ENCODE measurements around the gene MIF.
"Not testable (repeated sequence)": the region's sequence is repeated elsewhere in the genome, so short reads cannot be mapped to it uniquely, and the experiment has no call there.

The MIF gene

GRCh38 chr22:23904573-23905254 is 10.5 kb downstream of the MIF start:
- no peak for DNase-seq

DNA sequence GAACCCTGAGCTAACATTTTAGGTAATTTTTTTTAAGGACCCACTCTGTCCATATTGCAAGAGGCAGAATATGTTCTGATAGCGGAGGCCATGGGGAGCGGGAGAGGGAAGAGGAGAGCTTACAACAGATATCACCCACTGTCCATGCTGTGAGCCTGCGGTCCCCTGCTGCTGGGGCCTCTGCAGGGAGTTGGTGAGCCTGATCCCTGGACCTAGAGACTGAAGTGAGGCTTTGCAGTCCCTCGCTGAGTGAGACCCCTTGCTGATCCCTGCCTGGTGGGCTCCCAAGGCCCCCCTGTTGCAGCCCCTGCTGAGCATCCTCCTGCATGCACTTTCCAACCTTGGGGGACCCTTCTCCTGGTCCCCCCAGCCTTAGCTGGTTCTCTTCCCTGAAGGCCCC is 12.5 kb downstream of the MIF start:
- no peak for DNase-seq

- DNase-seq: not testable (repeated sequence)
Observed at GRCh38 chr22:23907423-23907822, 13.2 kb downstream of the MIF start.

DNA sequence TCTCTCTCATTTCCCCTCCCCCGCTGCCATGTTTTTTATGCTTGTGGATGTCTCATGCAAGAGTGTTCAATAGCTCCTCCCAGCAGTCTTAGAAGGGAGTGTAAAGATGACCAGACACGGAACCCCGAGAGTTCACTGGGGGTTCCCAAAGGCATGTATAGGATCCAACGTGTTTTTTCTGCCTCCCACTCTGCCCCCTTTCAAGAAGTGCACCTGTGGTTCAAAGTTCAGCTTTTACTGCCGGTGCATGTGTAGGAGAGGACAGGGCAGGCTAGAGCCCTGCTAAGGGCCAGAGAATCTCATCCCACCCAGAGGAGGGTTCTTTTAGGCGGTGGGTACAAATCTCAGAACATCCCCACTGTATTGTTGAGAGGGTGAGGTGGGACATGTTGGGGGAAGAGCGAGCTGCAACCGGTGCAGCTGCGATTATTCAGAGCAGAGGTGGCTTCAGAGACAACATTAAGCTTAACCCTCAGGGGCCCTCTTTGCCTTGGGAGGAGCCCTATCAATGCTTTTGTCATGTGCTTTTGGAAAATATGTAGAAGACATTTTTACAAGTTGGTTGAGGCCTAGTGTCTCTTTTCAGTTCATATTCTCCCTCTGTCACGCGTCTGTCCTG is 14.5 kb downstream of the MIF start:
- DNase-seq: no peak

DNA sequence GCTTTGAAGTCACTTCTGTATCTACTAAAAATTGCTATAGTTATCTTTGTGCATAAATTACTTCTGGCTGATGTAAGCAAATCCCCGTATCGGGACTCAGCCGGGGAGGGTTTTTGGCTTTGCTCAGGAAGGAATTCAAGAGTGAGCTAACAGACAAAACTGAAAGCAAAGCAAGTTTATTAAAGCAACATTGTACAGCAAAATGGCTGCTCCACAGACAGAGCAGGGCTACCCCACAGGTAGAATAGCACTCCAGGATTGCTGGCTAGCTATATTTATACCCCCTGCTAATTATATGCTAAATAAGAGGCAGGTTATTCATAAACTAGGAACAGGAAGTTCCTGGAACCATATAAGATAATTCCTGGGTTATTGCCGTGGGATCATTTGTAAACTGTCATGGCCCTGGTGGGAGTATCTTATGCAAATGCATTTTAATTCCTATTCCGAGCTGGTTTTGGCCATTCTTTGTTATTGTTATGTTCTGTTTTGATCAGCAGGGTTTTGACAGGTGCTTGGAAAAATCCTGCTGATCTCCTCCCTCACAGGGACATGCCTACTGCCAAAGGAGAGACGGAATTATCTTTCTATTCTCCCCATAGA is 15.2 kb downstream of the MIF start:
- no peak for DNase-seq

- DNase-seq: no peak
Observed at GRCh38 chr22:23910496-23911190, 16.5 kb downstream of the MIF start.

DNA sequence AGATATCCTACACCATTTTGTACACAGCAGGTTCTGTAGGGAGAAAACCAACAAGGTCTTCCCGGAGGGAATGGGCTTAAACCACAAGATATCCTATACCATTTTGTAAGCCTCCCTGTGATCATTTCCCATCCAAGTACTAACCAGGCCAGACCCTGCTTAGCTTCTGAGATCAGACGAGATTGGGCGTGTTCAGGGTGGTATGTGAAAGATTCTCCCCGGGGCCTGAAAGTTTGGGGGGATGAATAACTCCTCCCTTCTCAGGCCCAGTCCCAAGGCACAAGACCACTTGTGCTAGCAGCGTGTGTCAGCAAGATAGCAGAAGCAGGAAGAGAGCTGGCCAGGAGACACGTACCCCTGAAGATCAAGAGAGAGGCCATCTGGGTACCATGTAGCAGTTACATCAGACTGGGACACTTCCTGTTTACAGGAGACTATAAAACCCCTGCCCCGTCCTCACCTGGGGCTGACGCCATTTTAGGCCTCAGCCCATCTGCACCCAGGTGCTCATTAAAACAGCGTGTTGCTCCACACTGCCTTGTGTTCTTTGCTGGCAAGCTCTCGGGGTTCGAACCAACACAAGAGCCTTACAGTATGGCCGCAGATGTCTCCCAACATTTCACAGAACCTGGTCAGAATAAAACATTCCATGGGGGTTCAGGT is 17.3 kb downstream of the MIF start:
- DNase-seq: no peak

GRCh38 chr22:23912293-23912903 is 18.2 kb downstream of the MIF start:
- no peak for DNase-seq

DNA sequence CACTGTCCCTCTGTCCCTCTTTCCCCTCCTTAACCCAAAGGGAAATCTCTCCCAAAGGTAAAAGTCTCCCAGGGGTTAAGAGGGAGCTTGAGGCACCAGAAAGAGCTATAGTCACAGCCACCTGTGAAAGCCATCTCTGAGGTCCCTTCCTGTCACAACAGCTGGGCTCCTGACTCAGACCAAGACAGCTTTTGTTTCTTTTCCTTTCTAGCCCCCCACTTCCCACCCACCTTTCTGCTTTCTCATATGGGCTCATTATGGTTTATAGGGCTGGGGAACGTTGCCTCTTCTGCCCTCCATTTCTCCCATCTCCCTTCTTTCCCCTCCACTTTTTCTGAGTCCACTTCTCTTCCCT is 19.1 kb downstream of the MIF start:
- no peak for DNase-seq

GRCh38 chr22:23913661-23914353 is 19.6 kb downstream of the MIF start:
- peak; percentile 98 for DNase-seq

DNA sequence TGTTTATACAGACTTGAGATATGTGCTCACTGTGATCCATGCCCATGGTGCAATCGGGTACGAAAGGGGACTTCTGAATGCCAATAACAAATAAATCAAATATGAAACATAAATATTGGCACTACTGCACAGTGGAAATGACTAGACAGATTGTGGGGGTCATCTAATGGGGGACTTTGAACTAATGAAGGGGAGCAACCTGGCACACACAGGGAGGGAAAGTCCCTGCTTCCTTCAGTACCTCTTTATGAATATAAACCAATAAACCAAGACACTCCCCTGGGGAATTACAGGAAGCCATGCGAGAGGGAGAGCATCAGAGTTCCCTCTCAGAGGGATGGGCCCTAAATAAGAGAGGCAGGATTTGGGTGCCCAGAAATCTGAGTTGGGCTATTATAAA is 21.1 kb downstream of the MIF start:
- no peak for DNase-seq

- not testable (repeated sequence) for DNase-seq
Observed at GRCh38 chr22:23920267-23920611, 26.1 kb downstream of the MIF start.

DNA sequence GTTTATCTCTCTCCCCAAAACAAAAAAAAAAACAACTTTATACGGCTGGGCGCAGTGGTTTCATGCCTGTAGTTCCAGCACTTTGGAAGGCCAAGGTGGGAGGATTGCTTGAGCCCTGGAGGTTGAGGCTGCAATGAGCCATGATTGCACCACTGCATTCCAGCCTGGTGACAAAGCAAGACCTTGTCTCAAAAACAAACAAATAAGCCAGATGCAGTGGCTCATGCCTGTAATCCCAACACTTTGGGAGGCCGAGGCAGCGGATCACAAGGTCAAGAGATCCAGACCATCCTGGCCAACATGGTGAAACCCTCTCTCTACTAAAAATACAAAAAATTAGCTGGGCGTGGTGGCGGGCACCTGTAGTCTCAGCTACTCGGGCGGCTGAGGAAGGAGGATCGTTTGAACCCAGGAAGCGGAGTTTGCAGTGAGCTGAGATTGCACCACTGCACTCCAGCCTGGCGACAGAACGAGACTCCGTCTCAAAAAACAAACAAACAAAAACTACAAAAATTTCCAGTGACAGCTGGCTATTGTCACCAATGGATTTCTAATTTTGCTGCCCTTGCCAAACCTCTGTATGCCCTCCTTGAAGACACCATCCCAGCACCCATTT is 27.5 kb downstream of the MIF start:
- not testable (repeated sequence) for DNase-seq

DNA sequence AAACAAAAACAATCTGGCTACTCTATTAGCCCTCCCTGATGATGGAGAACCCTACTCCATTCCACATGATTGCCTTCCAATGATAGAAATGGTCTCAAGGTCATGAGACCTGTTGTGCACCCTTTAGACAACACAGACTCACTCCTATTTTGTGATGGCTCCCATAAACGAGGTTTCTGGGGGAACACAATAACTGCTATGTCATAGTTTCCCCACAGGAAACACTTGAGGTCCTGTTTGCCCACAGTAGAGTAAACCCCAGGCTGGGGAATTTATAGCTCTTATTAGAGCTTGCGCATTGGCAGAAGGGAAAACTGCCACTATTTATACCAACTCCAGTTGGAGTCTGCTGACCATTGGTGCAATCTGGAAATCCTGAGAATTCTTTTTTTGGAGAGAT is 28.7 kb downstream of the MIF start:
- DNase-seq: no peak

DNA sequence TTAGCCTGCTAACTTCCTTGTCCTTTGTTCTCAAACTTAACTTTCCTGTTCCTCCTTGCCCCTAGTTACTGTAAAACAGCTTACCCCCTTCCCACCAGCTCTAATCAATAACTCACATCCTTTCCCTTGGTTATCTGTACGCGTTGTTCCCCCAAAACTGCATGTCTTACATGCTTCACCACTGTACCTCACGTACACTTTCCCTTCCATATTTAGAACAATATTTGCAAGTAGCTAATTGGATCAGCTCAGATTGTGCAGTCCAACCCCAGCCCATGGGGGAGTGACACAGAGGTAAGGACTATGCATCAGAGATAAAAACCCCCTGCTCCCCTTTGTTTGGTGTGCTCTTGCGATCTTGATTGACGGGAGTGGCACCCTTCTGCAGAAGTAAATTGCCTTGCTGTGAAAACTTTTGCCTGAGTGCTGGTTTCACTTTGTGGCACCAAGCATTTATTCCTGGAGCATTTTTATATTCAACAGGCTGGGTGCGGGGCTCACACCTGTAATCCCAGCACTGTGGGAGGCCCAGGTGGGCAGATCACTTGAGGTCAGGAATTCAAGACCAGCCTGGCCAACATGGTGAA is 30.9 kb downstream of the MIF start:
- DNase-seq: no peak

DNA sequence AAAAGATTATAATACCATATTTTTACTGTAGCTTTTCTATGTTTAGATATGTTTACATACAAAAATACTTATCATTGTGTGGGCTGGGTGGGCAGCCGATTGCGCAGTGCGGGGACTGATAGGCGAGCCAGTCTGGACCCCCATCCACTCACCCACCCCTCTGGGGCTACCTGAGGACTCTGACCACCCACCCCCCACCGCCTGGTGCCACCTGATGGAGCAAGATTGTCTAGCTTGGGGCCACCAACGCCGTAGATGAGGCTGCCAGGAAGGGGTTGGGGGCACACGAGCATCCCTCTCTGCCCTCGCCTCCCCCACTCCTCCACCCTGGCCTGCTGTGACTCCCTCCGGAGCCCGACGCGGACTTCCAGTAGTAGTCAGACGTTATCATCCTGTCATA is 32.4 kb downstream of the MIF start:
- DNase-seq: no peak

- DNase-seq: no peak
Observed at GRCh38 chr22:23938328-23939016, 44.3 kb downstream of the MIF start.

- no peak for DNase-seq
Observed at GRCh38 chr22:23939017-23939357, 44.8 kb downstream of the MIF start.

DNA sequence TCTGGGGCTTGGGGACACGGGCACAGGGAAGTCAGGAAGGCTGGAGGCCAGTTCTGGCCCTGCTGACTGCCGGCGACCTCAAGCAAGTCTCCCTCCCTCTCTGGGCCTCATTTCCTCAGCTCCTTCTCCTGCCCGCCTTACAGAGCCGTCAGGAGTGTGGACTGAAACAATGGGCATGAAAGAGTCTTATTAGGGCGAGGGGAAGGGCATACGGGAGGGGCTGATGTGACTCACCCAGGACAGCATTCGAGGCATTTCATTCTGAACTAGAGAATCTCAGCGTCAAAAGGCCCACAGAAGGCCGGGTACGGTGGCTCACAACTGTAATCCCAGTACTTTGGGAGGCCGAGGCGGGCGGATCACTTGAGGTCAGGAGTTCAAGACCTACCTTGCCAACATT is 46.0 kb downstream of the MIF start:
- not testable (repeated sequence) for DNase-seq
